ENCODE results near the gene CDHR1.
"Not testable (repeated sequence)": the region's sequence is repeated elsewhere in the genome, so short reads cannot be mapped to it uniquely, and the experiment has no call there.

Gene CDHR1

GRCh38 chr10:84163996-84164395, 30.3 kb upstream of the CDHR1 start:
- H4K91ac ChIP-seq (ENCODE audit: low read length): no peak overlapping the region
- DNase-seq: no peak
- H2AK5ac ChIP-seq (ENCODE audit: low read length, severe bottlenecking): no peak overlapping the region
- H3K14ac ChIP-seq (ENCODE audit: low read length in 2 of 2): no peak overlapping the region
- H3K79me1 ChIP-seq (replicated peaks; ENCODE audit: low read length, poor library complexity, severe bottlenecking): peaks cover 25% of the 10 kb centered on the region
- H3K4me2 ChIP-seq (ENCODE audit: low read length, poor library complexity, severe bottlenecking): no peak overlapping the region
- peaks cover 22% of the 10 kb centered on the region for H3K4me1 ChIP-seq (ENCODE audit: control insufficient read depth, insufficient read depth, low read depth, low read length)
- H2BK12ac ChIP-seq (ENCODE audit: low read length in 2 of 2): no peak overlapping the region
- no peak overlapping the region for H3K18ac ChIP-seq (ENCODE audit: low read depth in 1 of 2, low read length in 2 of 2)
- H3K23ac ChIP-seq (ENCODE audit: low read length in 2 of 2): no peak overlapping the region
- peaks cover 0 to 30% of the 10 kb centered on the region in 2 experiments for H3K27me3 ChIP-seq (ENCODE audit: control insufficient read depth in 1 of 2, insufficient read depth in 1 of 2, low read length in 2 of 2)
- H4K8ac ChIP-seq (ENCODE audit: low read length): no peak overlapping the region
- H3K4ac ChIP-seq (ENCODE audit: low read depth in 1 of 2, low read length in 2 of 2): no peak overlapping the region
- no peak overlapping the region for H3K9ac ChIP-seq (ENCODE audit: low read length)
- no peaks in the 10 kb centered on the region for H3K9me3 ChIP-seq (ENCODE audit: control insufficient read depth, low read length)
- no CpG with 5 or more reads among the region's 2 CpGs for WGBS
- no peak overlapping the region for H2BK15ac ChIP-seq (ENCODE audit: low read depth, poor library complexity, severe bottlenecking)
- H3K27ac ChIP-seq (ENCODE audit: low read length, poor library complexity, severe bottlenecking): no peak overlapping the region
- peaks cover 0 to 6% of the 10 kb centered on the region in 2 experiments for H3K36me3 ChIP-seq (ENCODE audit: control insufficient read depth in 1 of 2, insufficient read depth in 2 of 2, low read depth in 1 of 2, low read length in 2 of 2)
- H3K4me3 ChIP-seq (ENCODE audit: insufficient read depth in 1 of 2, low read depth in 1 of 2, low read length in 2 of 2): no peak overlapping the region
- no peak overlapping the region for H2BK120ac ChIP-seq (ENCODE audit: low read depth, low read length)
- no peak overlapping the region for H2BK5ac ChIP-seq (ENCODE audit: low read depth, low read length, poor library complexity, severe bottlenecking)
- H2AFZ ChIP-seq (ENCODE audit: low read depth, low read length): no peak overlapping the region

- H3K4me3 ChIP-seq (ENCODE audit: insufficient read depth in 1 of 2, low read depth in 1 of 2, low read length in 2 of 2): no peak overlapping the region
- peaks cover 22% of the 10 kb centered on the region for H3K79me1 ChIP-seq (replicated peaks; ENCODE audit: low read length, poor library complexity, severe bottlenecking)
- H3K27me3 ChIP-seq (ENCODE audit: control insufficient read depth in 1 of 2, insufficient read depth in 1 of 2, low read length in 2 of 2): peaks cover 0 to 26% of the 10 kb centered on the region in 2 experiments
- no peak overlapping the region for H3K23ac ChIP-seq (ENCODE audit: low read length in 2 of 2)
- H2BK120ac ChIP-seq (ENCODE audit: low read depth, low read length): no peak overlapping the region
- 26% methylated on average over 2 of the region's 2 CpGs for WGBS
- H4K91ac ChIP-seq (ENCODE audit: low read length): no peak overlapping the region
- H3K4ac ChIP-seq (ENCODE audit: low read depth in 1 of 2, low read length in 2 of 2): no peak overlapping the region
- H3K4me2 ChIP-seq (ENCODE audit: low read length, poor library complexity, severe bottlenecking): no peak overlapping the region
- H3K4me1 ChIP-seq (ENCODE audit: control insufficient read depth, insufficient read depth, low read depth, low read length): peaks cover 21% of the 10 kb centered on the region
- H3K9ac ChIP-seq (ENCODE audit: low read length): no peak overlapping the region
- no peak overlapping the region for H2BK12ac ChIP-seq (ENCODE audit: low read length in 2 of 2)
- no peak overlapping the region for H3K14ac ChIP-seq (ENCODE audit: low read length in 2 of 2)
- H2BK15ac ChIP-seq (ENCODE audit: low read depth, poor library complexity, severe bottlenecking): no peak overlapping the region
- no peak overlapping the region for H2AK5ac ChIP-seq (ENCODE audit: low read length, severe bottlenecking)
- no peak overlapping the region for H2AFZ ChIP-seq (ENCODE audit: low read depth, low read length)
- no peak overlapping the region for H3K18ac ChIP-seq (ENCODE audit: low read depth in 1 of 2, low read length in 2 of 2)
- no peaks in the 10 kb centered on the region for H3K9me3 ChIP-seq (ENCODE audit: control insufficient read depth, low read length)
- H3K27ac ChIP-seq (ENCODE audit: low read length, poor library complexity, severe bottlenecking): no peak overlapping the region
- peaks cover 0 to 6% of the 10 kb centered on the region in 2 experiments for H3K36me3 ChIP-seq (ENCODE audit: control insufficient read depth in 1 of 2, insufficient read depth in 2 of 2, low read depth in 1 of 2, low read length in 2 of 2)
- H4K8ac ChIP-seq (ENCODE audit: low read length): no peak overlapping the region
- no peak overlapping the region for H2BK5ac ChIP-seq (ENCODE audit: low read depth, low read length, poor library complexity, severe bottlenecking)
- DNase-seq: no peak
Measured at GRCh38 chr10:84164442-84164841, 29.9 kb upstream of the CDHR1 start.

GRCh38 chr10:84166620-84167288, 27.6 kb upstream of the CDHR1 start:
- no peak overlapping the region for H2BK15ac ChIP-seq (ENCODE audit: low read depth, poor library complexity, severe bottlenecking)
- H4K8ac ChIP-seq (ENCODE audit: low read length): no peak overlapping the region
- peaks cover 0 to 6% of the 10 kb centered on the region in 2 experiments for H3K36me3 ChIP-seq (ENCODE audit: control insufficient read depth in 1 of 2, insufficient read depth in 2 of 2, low read depth in 1 of 2, low read length in 2 of 2)
- peak overlapping the region; percentile 89 for H3K27ac ChIP-seq (ENCODE audit: low read length, poor library complexity, severe bottlenecking)
- no peak overlapping the region for H2BK120ac ChIP-seq (ENCODE audit: low read depth, low read length)
- H3K4me1 ChIP-seq (ENCODE audit: control insufficient read depth, insufficient read depth, low read depth, low read length): peaks cover 21% of the 10 kb centered on the region
- H2AK5ac ChIP-seq (ENCODE audit: low read length, severe bottlenecking): peak overlapping the region; percentile 73
- H3K9me3 ChIP-seq (ENCODE audit: control insufficient read depth, low read length): no peaks in the 10 kb centered on the region
- no peak overlapping the region for H3K23ac ChIP-seq (ENCODE audit: low read length in 2 of 2)
- H2BK5ac ChIP-seq (ENCODE audit: low read depth, low read length, poor library complexity, severe bottlenecking): peak overlapping the region; percentile 39
- no peak overlapping the region for H2AFZ ChIP-seq (ENCODE audit: low read depth, low read length)
- peaks cover 0 to 26% of the 10 kb centered on the region in 2 experiments for H3K27me3 ChIP-seq (ENCODE audit: control insufficient read depth in 1 of 2, insufficient read depth in 1 of 2, low read length in 2 of 2)
- no peak overlapping the region for H2BK12ac ChIP-seq (ENCODE audit: low read length in 2 of 2)
- H3K9ac ChIP-seq (ENCODE audit: low read length): no peak overlapping the region
- H3K18ac ChIP-seq (ENCODE audit: low read depth in 1 of 2, low read length in 2 of 2): no peak overlapping the region
- DNase-seq: no peak
- H3K14ac ChIP-seq (ENCODE audit: low read length in 2 of 2): no peak overlapping the region
- H3K4me3 ChIP-seq (ENCODE audit: insufficient read depth in 1 of 2, low read depth in 1 of 2, low read length in 2 of 2): no peak overlapping the region
- H3K4ac ChIP-seq (ENCODE audit: low read depth in 1 of 2, low read length in 2 of 2): no peak overlapping the region
- no peak overlapping the region for H4K91ac ChIP-seq (ENCODE audit: low read length)
- H3K79me1 ChIP-seq (replicated peaks; ENCODE audit: low read length, poor library complexity, severe bottlenecking): peaks cover 19% of the 10 kb centered on the region
- no peak overlapping the region for H3K4me2 ChIP-seq (ENCODE audit: low read length, poor library complexity, severe bottlenecking)
- WGBS: 78% methylated on average over 4 of the region's 4 CpGs

- Histone ChIP-seq H3K79me1 (replicated peaks; ENCODE audit: low read length, poor library complexity, severe bottlenecking) (peaks cover 17% of the 10 kb centered on the region), H3K27me3 (ENCODE audit: control insufficient read depth in 1 of 2, insufficient read depth in 1 of 2, low read length in 2 of 2) (peaks cover 0 to 26% of the 10 kb centered on the region in 2 experiments), H3K4me1 (ENCODE audit: control insufficient read depth, insufficient read depth, low read depth, low read length) (peaks cover 20% of the 10 kb centered on the region), H3K27ac (ENCODE audit: low read length, poor library complexity, severe bottlenecking) (peak overlapping the region; percentile 89)
- H2AK5ac ChIP-seq (ENCODE audit: low read length, severe bottlenecking); H3K9me3 ChIP-seq (ENCODE audit: control insufficient read depth, low read length); H3K23ac ChIP-seq (ENCODE audit: low read length in 2 of 2); H3K4me2 ChIP-seq (ENCODE audit: low read length, poor library complexity, severe bottlenecking); H3K9ac ChIP-seq (ENCODE audit: low read length); H2BK5ac ChIP-seq (ENCODE audit: low read depth, low read length, poor library complexity, severe bottlenecking); H3K4ac ChIP-seq (ENCODE audit: low read depth in 1 of 2, low read length in 2 of 2); H2AFZ ChIP-seq (ENCODE audit: low read depth, low read length); H4K91ac ChIP-seq (ENCODE audit: low read length); H2BK120ac ChIP-seq (ENCODE audit: low read depth, low read length); H3K36me3 ChIP-seq (ENCODE audit: control insufficient read depth in 1 of 2, insufficient read depth in 2 of 2, low read depth in 1 of 2, low read length in 2 of 2); H2BK15ac ChIP-seq (ENCODE audit: low read depth, poor library complexity, severe bottlenecking); H3K18ac ChIP-seq (ENCODE audit: low read depth in 1 of 2, low read length in 2 of 2); H2BK12ac ChIP-seq (ENCODE audit: low read length in 2 of 2); H3K4me3 ChIP-seq (ENCODE audit: insufficient read depth in 1 of 2, low read depth in 1 of 2, low read length in 2 of 2); H4K8ac ChIP-seq (ENCODE audit: low read length); H3K14ac ChIP-seq (ENCODE audit: low read length in 2 of 2); DNase-seq: not testable (repeated sequence)
- no CpG with 5 or more reads among the region's 2 CpGs for WGBS
Measured at GRCh38 chr10:84167289-84167653, 27.1 kb upstream of the CDHR1 start.
